Cardiac atrium fibroblast (primary cell): ENCODE results near the gene LRRC40. TPM values are rescaled to one million over a fixed set of nuclear protein-coding genes. Genes with fewer than 3 reads are reported as not detected.

Experiments
- total RNA-seq: library from RNA; depleted of rRNA; stranded (reverse); fragments of >200 nt; gene quantifications from 2 replicates; pipeline ENCODE4 v1.2.3, GENCODE V29; 2015

LRRC40 gene
- total RNA-seq, result 14.3 and 20.4 TPM in 2 replicates

GRCh38 chr1:70205434-70206118 lies at the start of gene LRRC40:
LRRC40 (minus strand) TSS chr1:70205579; CDS start chr1:70205540, 39 bp downstream.

GRCh38 chr1:70221238-70222121 lies 16.1 kb upstream of the LRRC40 start, which contains the start of gene SRSF11:
SRSF11 (plus strand) TSS chr1:70221380; CDS start chr1:70221637, 257 bp downstream.

Other genes with a start within 250 kb of the LRRC40 start
- 51.6 and 63.0 TPM in 2 replicates for gene SRSF11, start 15.8 kb upstream of the LRRC40 start, total RNA-seq
- 15.9 and 16.1 TPM in 2 replicates for gene ANKRD13C, start 149.1 kb upstream of the LRRC40 start, total RNA-seq
- gene CTH, start 205.7 kb upstream of the LRRC40 start, total RNA-seq, result 9.6 and 10.4 TPM in 2 replicates